Measurements from ENCODE around the gene ARSH. TPM values are rescaled to one million over a fixed set of nuclear protein-coding genes. Genes with fewer than 3 reads are reported as not detected.
"Not testable (repeated sequence)": the region's sequence is repeated elsewhere in the genome, so short reads cannot be mapped to it uniquely, and the experiment has no call there.

The ARSH gene
- total and polyA plus RNA-seq, 2 donors (not counting 1 experiment from before 2014, with no cell fraction given), result not detected

DNA sequence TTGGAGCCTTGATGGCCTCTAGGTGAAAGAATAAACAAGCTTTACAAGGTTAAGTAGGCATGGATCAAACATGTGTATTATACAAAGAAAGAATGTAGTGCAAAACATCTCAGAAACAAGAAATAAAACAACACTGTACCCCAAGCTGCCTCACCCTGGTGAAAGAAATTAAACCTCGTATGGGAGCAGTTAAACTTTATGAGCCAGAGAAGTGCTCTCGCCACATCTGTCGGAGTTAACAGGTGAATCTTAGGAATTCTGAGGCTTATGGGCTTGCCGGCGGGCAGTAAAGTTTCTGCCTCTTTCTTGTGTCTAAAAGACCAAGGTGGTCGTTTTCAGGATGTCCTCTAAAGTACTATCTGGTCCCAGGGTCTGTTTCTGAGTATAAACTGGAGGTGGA lies 34.0 kb upstream of the ARSH start:
- Histone ChIP-seq H3K9ac (ENCODE audit: low read length) (no peak overlapping the region), H4K20me1 (ENCODE audit: control insufficient read depth, insufficient read depth, low read length, poor library complexity, severe bottlenecking) (no peaks in the 10 kb centered on the region), H3K4me1 (ENCODE audit: control insufficient read depth in 2 of 2, insufficient read depth in 2 of 2, low read length in 2 of 2) (no peaks in the 10 kb centered on the region), H3K27me3 (replicated peaks in 1 of 4; ENCODE audit: control extremely low read depth in 1 of 4, control insufficient read depth in 3 of 4, insufficient read depth in 4 of 4, low read length in 3 of 4) (no peaks in the 10 kb centered on the region), H3K27ac (ENCODE audit: low read length in 2 of 2) (no peak overlapping the region), H3K4me2 (replicated peaks; ENCODE audit: low read depth, low read length, poor library complexity, severe bottlenecking) (no peak overlapping the region), H3K79me2 (ENCODE audit: control insufficient read depth, insufficient read depth, low read length) (no peaks in the 10 kb centered on the region), H3K4me3 (ENCODE audit: control extremely low read depth in 1 of 5, extremely low read depth in 1 of 5, insufficient read depth in 1 of 5, low read depth in 2 of 5, low read length in 4 of 5) (no peak overlapping the region), H3K36me3 (replicated peaks in 1 of 2; ENCODE audit: control extremely low read depth in 1 of 2, control insufficient read depth in 1 of 2, extremely low read depth in 1 of 2, insufficient read depth in 2 of 2, low read length in 1 of 2) (no peaks in the 10 kb centered on the region), H2AFZ (ENCODE audit: insufficient read depth, low read depth, low read length, poor library complexity, severe bottlenecking) (no peak overlapping the region), H3K9me3 (ENCODE audit: control extremely low read depth in 1 of 3, control insufficient read depth in 2 of 3, insufficient read depth in 1 of 3, low read length in 2 of 3) (peaks cover 0 to 5% (median 0%) of the 10 kb centered on the region in 3 donors)
- POLR2A ChIA-PET, result no interaction called here
- intact Hi-C loops (cut with micrococcal nuclease), result no loop called here
- no peak overlapping the region for H3K4me3 Mint-ChIP-seq
- DNase-seq (no peak), ATAC-seq (ENCODE audit: low read depth) (no peak)
- TF ChIP-seq, protein P1, sequence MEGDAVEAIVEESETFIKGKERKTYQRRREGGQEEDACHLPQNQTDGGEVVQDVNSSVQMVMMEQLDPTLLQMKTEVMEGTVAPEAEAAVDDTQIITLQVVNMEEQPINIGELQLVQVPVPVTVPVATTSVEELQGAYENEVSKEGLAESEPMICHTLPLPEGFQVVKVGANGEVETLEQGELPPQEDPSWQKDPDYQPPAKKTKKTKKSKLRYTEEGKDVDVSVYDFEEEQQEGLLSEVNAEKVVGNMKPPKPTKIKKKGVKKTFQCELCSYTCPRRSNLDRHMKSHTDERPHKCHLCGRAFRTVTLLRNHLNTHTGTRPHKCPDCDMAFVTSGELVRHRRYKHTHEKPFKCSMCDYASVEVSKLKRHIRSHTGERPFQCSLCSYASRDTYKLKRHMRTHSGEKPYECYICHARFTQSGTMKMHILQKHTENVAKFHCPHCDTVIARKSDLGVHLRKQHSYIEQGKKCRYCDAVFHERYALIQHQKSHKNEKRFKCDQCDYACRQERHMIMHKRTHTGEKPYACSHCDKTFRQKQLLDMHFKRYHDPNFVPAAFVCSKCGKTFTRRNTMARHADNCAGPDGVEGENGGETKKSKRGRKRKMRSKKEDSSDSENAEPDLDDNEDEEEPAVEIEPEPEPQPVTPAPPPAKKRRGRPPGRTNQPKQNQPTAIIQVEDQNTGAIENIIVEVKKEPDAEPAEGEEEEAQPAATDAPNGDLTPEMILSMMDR (IDR thresholded peaks at IDR 0.05), result no peak
- no peak for TF ChIP-seq EZH2 (IDR thresholded peaks at IDR 0.05; ENCODE audit: borderline replicate concordance, insufficient read depth, low read depth, low read length, poor library complexity, severe bottlenecking)
- H3K4me1 Mint-ChIP-seq, result peaks cover 3% of the 10 kb centered on the region
- WGBS (ENCODE audit: insufficient coverage), result 90% methylated on average over 6 of the region's 6 CpGs
- no peaks in the 10 kb centered on the region for H3K27me3 Mint-ChIP-seq
- H3K9me3 Mint-ChIP-seq (ENCODE audit: insufficient read depth), result no peaks in the 10 kb centered on the region
- CTCF ChIA-PET, result no interaction called here
- no peak overlapping the region for H3K27ac Mint-ChIP-seq

DNA sequence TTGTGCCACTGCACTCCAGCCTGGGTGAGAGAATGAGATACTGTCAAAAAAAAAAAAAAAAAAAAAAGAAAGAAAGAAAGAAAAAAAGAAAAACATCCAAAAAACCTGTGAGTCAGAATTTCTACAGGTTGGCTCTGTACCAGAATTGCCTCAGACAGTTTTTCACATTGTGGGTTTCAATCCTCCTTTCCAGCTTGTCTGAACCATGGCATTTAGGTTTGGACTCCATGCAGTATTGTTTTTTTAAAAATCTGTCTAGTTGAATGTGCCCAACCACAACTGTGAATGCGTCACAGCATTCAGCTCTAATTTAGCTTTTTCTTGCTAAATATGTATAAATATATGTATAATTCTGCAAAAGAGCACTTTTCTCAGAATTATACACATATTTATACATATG lies 31.4 kb upstream of the ARSH start:
- H3K27me3 Mint-ChIP-seq, result no peaks in the 10 kb centered on the region
- Histone ChIP-seq H3K27me3 (replicated peaks in 1 of 4; ENCODE audit: control extremely low read depth in 1 of 4, control insufficient read depth in 3 of 4, insufficient read depth in 4 of 4, low read length in 3 of 4) (no peaks in the 10 kb centered on the region), H3K9me3 (ENCODE audit: control extremely low read depth in 1 of 3, control insufficient read depth in 2 of 3, insufficient read depth in 1 of 3, low read length in 2 of 3) (peaks cover 0 to 5% (median 0%) of the 10 kb centered on the region in 3 donors), H3K79me2 (ENCODE audit: control insufficient read depth, insufficient read depth, low read length) (no peaks in the 10 kb centered on the region), H4K20me1 (ENCODE audit: control insufficient read depth, insufficient read depth, low read length, poor library complexity, severe bottlenecking) (no peaks in the 10 kb centered on the region), H3K4me2 (replicated peaks; ENCODE audit: low read depth, low read length, poor library complexity, severe bottlenecking) (no peak overlapping the region), H3K9ac (ENCODE audit: low read length) (no peak overlapping the region), H3K4me1 (ENCODE audit: control insufficient read depth in 2 of 2, insufficient read depth in 2 of 2, low read length in 2 of 2) (no peaks in the 10 kb centered on the region), H3K27ac (ENCODE audit: low read length in 2 of 2) (no peak overlapping the region), H2AFZ (ENCODE audit: insufficient read depth, low read depth, low read length, poor library complexity, severe bottlenecking) (no peak overlapping the region), H3K4me3 (ENCODE audit: control extremely low read depth in 1 of 5, extremely low read depth in 1 of 5, insufficient read depth in 1 of 5, low read depth in 2 of 5, low read length in 4 of 5) (no peak overlapping the region), H3K36me3 (replicated peaks in 1 of 2; ENCODE audit: control extremely low read depth in 1 of 2, control insufficient read depth in 1 of 2, extremely low read depth in 1 of 2, insufficient read depth in 2 of 2, low read length in 1 of 2) (no peaks in the 10 kb centered on the region)
- no peak overlapping the region for H3K27ac Mint-ChIP-seq
- no peak overlapping the region for H3K4me3 Mint-ChIP-seq
- no peaks in the 10 kb centered on the region for H3K9me3 Mint-ChIP-seq (ENCODE audit: insufficient read depth)
- DNase-seq (no peak), ATAC-seq (ENCODE audit: low read depth) (no peak)
- intact Hi-C loops (cut with micrococcal nuclease), result no loop called here
- no peaks in the 10 kb centered on the region for H3K4me1 Mint-ChIP-seq
- TF ChIP-seq, protein P1 (IDR thresholded peaks at IDR 0.05), result no peak
- no peak for TF ChIP-seq EZH2 (IDR thresholded peaks at IDR 0.05; ENCODE audit: borderline replicate concordance, insufficient read depth, low read depth, low read length, poor library complexity, severe bottlenecking)
- ChIA-PET POLR2A (no interaction called here), CTCF (no interaction called here)
- WGBS (ENCODE audit: insufficient coverage), result no CpG with 5 or more reads among the region's 1 CpG

DNA sequence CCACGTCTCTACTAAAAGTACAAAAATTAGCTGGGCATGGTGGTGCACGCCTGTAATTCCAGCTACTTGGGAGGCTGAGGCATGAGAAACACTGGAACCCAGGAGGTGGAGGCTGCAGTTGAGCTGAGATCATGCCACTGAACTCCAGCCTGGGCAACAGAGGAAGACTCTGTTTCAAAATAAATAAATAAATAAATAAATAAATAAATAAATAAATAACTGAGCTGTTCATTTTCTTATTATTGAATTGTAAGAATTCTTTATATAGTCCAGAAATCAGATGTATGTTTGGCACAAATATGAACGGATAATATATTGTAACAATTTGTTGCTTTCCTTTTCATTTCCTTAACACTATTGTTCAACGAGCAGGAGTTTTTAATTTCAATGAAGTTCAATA lies 27.7 kb upstream of the ARSH start:
- H3K4me3 Mint-ChIP-seq; H3K9ac ChIP-seq (ENCODE audit: low read length); H3K9me3 ChIP-seq (ENCODE audit: control extremely low read depth in 1 of 3, control insufficient read depth in 2 of 3, insufficient read depth in 1 of 3, low read length in 2 of 3); CTCF ChIA-PET; DNase-seq; H4K20me1 ChIP-seq (ENCODE audit: control insufficient read depth, insufficient read depth, low read length, poor library complexity, severe bottlenecking); POLR2A ChIA-PET; H2AFZ ChIP-seq (ENCODE audit: insufficient read depth, low read depth, low read length, poor library complexity, severe bottlenecking); H3K27ac Mint-ChIP-seq; H3K4me1 Mint-ChIP-seq; H3K9me3 Mint-ChIP-seq (ENCODE audit: insufficient read depth); H3K27ac ChIP-seq (ENCODE audit: low read length in 2 of 2); H3K4me3 ChIP-seq (ENCODE audit: control extremely low read depth in 1 of 5, extremely low read depth in 1 of 5, insufficient read depth in 1 of 5, low read depth in 2 of 5, low read length in 4 of 5); H3K36me3 ChIP-seq (replicated peaks in 1 of 2; ENCODE audit: control extremely low read depth in 1 of 2, control insufficient read depth in 1 of 2, extremely low read depth in 1 of 2, insufficient read depth in 2 of 2, low read length in 1 of 2); H3K4me1 ChIP-seq (ENCODE audit: control insufficient read depth in 2 of 2, insufficient read depth in 2 of 2, low read length in 2 of 2); intact Hi-C loops (cut with micrococcal nuclease); H3K79me2 ChIP-seq (ENCODE audit: control insufficient read depth, insufficient read depth, low read length); H3K4me2 ChIP-seq (replicated peaks; ENCODE audit: low read depth, low read length, poor library complexity, severe bottlenecking); ATAC-seq (ENCODE audit: low read depth); H3K27me3 ChIP-seq (replicated peaks in 1 of 4; ENCODE audit: control extremely low read depth in 1 of 4, control insufficient read depth in 3 of 4, insufficient read depth in 4 of 4, low read length in 3 of 4); H3K27me3 Mint-ChIP-seq: not testable (repeated sequence)
- WGBS (ENCODE audit: insufficient coverage), result 100% methylated on average over 1 of the region's 4 CpGs
